GM21367 (cell line): ENCODE data around the gene IFRD1.
A peak's percentile ranks its signal among the peaks of the same experiment; 100 is the strongest.
"Not testable (repeated sequence)": the region's sequence is repeated elsewhere in the genome, so short reads cannot be mapped to it uniquely, and the experiment has no call there.

Experiments used
- ATAC-seq: cut with Tn5 transposase; IDR thresholded peaks from one replicate; pipeline ENCODE4 v1.9.1; 2021; ENCODE audit not compliant: unreplicated experiment

The IFRD1 gene

GRCh38 chr7:112439476-112439875, 10.8 kb upstream of the IFRD1 start:
- no peak for ATAC-seq

GRCh38 chr7:112442210-112442609, 8.1 kb upstream of the IFRD1 start:
- no peak for ATAC-seq

- ATAC-seq: no peak
Observed at GRCh38 chr7:112444505-112444904, 5.8 kb upstream of the IFRD1 start.

- no peak for ATAC-seq
Observed at GRCh38 chr7:112446431-112446830, 3.8 kb upstream of the IFRD1 start.

GRCh38 chr7:112447406-112447805, 2.9 kb upstream of the IFRD1 start:
- no peak for ATAC-seq

- ATAC-seq: no peak
Observed at GRCh38 chr7:112448381-112448780, 1.9 kb upstream of the IFRD1 start.

- ATAC-seq: no peak
Observed at GRCh38 chr7:112448891-112449290, 1.4 kb upstream of the IFRD1 start.

GRCh38 chr7:112449353-112449752, 907 bp upstream of the IFRD1 start:
- no peak for ATAC-seq

- peak; percentile 76 for ATAC-seq
Observed at GRCh38 chr7:112450807-112451761, 824 bp downstream of the IFRD1 start.

- ATAC-seq: no peak
Observed at GRCh38 chr7:112452102-112452888, 2.0 kb downstream of the IFRD1 start.

GRCh38 chr7:112453505-112454171, 3.4 kb downstream of the IFRD1 start:
- no peak for ATAC-seq

- ATAC-seq: not testable (repeated sequence)
Observed at GRCh38 chr7:112454191-112454590, 3.9 kb downstream of the IFRD1 start.

- ATAC-seq: no peak
Observed at GRCh38 chr7:112459645-112460044, 9.4 kb downstream of the IFRD1 start.

GRCh38 chr7:112462236-112462635, 12.0 kb downstream of the IFRD1 start:
- ATAC-seq: no peak

GRCh38 chr7:112467867-112468266, 17.6 kb downstream of the IFRD1 start:
- ATAC-seq: no peak

GRCh38 chr7:112470194-112470593, 19.9 kb downstream of the IFRD1 start:
- no peak for ATAC-seq

- no peak for ATAC-seq
Observed at GRCh38 chr7:112476390-112477052, 26.3 kb downstream of the IFRD1 start.

- no peak for ATAC-seq
Observed at GRCh38 chr7:112481121-112481736, 31.0 kb downstream of the IFRD1 start.

- no peak for ATAC-seq
Observed at GRCh38 chr7:112481833-112482670, 31.8 kb downstream of the IFRD1 start.
